ENCODE results near the gene F7. TPM values are rescaled to one million over a fixed set of nuclear protein-coding genes. Genes with fewer than 3 reads are reported as not detected.

The F7 gene
- total RNA-seq, 3 donors from 2014 or later: 0.15 to 0.48 (median 0.33) TPM

DNA sequence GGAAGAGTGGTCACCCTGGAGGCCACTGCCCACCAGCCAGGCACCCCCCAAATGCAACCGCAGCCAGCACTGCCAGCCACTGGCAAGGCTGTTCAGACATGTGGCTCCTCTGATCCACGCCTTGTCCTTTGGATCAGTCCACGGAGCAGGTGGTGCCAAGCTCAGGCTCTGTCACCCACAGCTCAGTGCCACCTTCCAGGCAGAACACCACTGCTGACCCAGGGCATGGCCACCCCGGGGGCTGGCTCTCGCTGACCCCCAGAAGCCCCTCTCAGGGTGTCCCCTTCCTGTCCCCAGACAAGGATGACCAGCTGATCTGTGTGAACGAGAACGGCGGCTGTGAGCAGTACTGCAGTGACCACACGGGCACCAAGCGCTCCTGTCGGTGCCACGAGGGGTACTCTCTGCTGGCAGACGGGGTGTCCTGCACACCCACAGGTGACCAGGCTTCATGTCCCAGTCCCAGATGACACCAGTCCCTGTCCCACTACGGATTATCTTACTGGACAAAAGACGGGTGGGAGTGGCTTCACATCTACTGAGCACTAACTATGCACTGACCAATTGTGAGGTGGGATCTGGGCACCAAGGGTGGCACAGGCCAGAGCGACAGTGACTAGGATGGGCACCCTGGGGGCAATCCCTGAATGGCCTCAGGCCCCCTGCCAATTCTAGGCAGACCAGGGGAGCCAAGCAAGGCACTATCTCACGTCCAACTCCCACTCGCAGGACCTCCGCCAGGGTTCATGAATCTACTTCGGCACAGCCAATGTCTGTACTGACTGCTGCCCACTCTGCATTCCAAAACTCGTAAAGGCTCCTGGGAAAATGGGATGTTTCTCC lies 10.0 kb downstream of the F7 start:
- Histone ChIP-seq H3K9me3 (no peaks in the 10 kb centered on the region), H3K36me3 (no peaks in the 10 kb centered on the region), H3K27ac (no peak overlapping the region), H3K4me3 (no peak overlapping the region), H3K4me1 (peaks cover 0 to 5% of the 10 kb centered on the region in 2 donors), H3K27me3 (peaks cover under 1 to 6% of the 10 kb centered on the region in 2 donors)
- intact Hi-C loops (cut with DNase I; ENCODE audit: low total_unique reads): no loop called here
- TF ChIP-seq POLR2AphosphoS5 (IDR thresholded peaks at IDR 0.05) (no peak), POLR2A (IDR thresholded peaks at IDR 0.05) (no peak)
- TF ChIP-seq, protein P1, sequence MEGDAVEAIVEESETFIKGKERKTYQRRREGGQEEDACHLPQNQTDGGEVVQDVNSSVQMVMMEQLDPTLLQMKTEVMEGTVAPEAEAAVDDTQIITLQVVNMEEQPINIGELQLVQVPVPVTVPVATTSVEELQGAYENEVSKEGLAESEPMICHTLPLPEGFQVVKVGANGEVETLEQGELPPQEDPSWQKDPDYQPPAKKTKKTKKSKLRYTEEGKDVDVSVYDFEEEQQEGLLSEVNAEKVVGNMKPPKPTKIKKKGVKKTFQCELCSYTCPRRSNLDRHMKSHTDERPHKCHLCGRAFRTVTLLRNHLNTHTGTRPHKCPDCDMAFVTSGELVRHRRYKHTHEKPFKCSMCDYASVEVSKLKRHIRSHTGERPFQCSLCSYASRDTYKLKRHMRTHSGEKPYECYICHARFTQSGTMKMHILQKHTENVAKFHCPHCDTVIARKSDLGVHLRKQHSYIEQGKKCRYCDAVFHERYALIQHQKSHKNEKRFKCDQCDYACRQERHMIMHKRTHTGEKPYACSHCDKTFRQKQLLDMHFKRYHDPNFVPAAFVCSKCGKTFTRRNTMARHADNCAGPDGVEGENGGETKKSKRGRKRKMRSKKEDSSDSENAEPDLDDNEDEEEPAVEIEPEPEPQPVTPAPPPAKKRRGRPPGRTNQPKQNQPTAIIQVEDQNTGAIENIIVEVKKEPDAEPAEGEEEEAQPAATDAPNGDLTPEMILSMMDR (IDR thresholded peaks at IDR 0.05): no peak
- peak in 1 of 2 donors; percentile 50 for DNase-seq (ENCODE audit: low spot score in 2 of 2)

DNA sequence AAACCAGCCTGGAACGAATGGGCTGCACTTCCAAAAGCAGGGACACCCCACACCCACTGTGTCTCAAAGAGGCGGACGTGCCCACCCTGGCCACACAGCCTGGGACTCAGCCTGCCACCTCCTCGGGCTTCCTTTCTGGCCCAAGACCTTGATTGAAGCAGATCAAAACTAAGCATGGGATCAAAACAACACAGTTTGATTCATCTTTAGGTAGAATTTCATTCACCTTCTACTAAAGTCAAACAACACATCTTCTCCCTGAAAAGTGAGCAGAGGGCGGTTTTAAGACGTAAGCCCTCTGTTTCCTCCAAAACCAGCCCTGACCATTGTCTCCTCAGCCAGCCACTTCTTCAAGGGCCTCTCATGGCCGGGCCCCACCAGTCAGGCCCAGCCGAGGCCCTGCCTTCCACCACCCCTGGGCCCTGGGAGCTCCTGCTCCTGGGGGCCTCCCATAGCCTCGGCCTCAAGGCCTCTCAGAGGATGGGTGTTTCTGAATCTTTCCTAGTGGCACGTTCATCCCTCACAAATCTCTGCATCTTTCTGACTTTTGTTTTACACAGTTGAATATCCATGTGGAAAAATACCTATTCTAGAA lies 10.7 kb downstream of the F7 start:
- no peak for DNase-seq (ENCODE audit: low spot score in 2 of 2)

DNA sequence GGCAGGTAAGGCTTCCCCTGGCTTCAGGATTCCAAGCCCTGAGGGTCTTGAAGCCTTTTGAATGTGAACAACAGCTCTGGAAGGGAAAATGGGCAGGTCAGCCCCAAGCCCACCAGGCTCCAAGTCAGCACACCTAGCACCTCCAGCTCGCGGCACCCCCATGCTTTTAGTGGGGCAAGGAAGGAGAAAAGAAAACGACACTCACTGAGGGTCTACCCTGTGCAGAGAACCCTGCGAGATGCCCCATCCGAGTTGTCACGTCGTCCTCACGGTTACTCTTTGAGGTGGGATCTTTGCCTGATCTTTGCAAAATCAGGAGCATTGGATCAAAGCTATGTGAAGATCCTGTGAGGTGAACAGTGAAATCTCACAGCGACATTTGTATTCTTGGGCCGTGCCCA lies 11.3 kb downstream of the F7 start:
- Histone ChIP-seq H3K36me3 (no peaks in the 10 kb centered on the region), H3K4me3 (no peak overlapping the region), H3K27me3 (no peaks in the 10 kb centered on the region), H3K4me1 (no peaks in the 10 kb centered on the region), H3K27ac (no peak overlapping the region), H3K9me3 (no peaks in the 10 kb centered on the region)
- intact Hi-C loops (cut with DNase I; ENCODE audit: low total_unique reads): no loop called here
- TF ChIP-seq POLR2AphosphoS5 (IDR thresholded peaks at IDR 0.05) (no peak), POLR2A (IDR thresholded peaks at IDR 0.05) (no peak)
- TF ChIP-seq, protein P1 (IDR thresholded peaks at IDR 0.05): no peak
- DNase-seq (ENCODE audit: low spot score in 2 of 2): no peak

More for the DNA sequence above, 10.7 kb downstream of the F7 start:
- H3K27ac ChIP-seq: no peak overlapping the region
- no peak overlapping the region for H3K4me3 ChIP-seq
- intact Hi-C loops (cut with DNase I; ENCODE audit: low total_unique reads): no loop called here
- TF ChIP-seq, protein P1 (IDR thresholded peaks at IDR 0.05): no peak
- H3K9me3 ChIP-seq: no peaks in the 10 kb centered on the region
- H3K36me3 ChIP-seq: no peaks in the 10 kb centered on the region
- no peaks in the 10 kb centered on the region for H3K27me3 ChIP-seq
- H3K4me1 ChIP-seq: no peaks in the 10 kb centered on the region

DNA sequence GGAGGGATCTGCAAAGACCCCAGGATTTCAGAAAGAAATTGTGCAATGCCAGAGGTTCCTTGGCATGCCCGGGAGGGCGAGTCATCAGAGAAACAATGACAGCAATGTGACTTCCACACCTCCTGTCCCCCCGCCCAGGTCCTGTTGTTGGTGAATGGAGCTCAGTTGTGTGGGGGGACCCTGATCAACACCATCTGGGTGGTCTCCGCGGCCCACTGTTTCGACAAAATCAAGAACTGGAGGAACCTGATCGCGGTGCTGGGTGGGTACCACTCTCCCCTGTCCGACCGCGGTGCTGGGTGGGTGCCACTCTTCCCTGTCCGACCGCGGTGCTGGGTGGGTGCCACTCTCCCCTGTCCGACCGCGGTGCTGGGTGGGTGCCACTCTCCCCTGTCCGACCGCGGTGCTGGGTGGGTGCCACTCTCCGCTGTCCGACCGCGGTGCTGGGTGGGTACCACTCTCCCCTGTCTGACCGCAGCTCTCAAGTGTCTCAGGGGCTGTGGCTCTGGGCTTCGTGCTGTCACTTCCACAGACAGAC lies 11.8 kb downstream of the F7 start:
- no peaks in the 10 kb centered on the region for H3K4me1 ChIP-seq
- H3K4me3 ChIP-seq: no peak overlapping the region
- no peak overlapping the region for H3K27ac ChIP-seq
- H3K27me3 ChIP-seq: no peaks in the 10 kb centered on the region
- no peaks in the 10 kb centered on the region for H3K9me3 ChIP-seq
- TF ChIP-seq, protein P1 (IDR thresholded peaks at IDR 0.05): no peak
- TF ChIP-seq POLR2A (IDR thresholded peaks at IDR 0.05) (no peak), POLR2AphosphoS5 (IDR thresholded peaks at IDR 0.05) (no peak)
- intact Hi-C loops (cut with DNase I; ENCODE audit: low total_unique reads): no loop called here
- DNase-seq (ENCODE audit: low spot score in 2 of 2): peak in 1 of 2 donors; percentile 34
- no peaks in the 10 kb centered on the region for H3K36me3 ChIP-seq

DNA sequence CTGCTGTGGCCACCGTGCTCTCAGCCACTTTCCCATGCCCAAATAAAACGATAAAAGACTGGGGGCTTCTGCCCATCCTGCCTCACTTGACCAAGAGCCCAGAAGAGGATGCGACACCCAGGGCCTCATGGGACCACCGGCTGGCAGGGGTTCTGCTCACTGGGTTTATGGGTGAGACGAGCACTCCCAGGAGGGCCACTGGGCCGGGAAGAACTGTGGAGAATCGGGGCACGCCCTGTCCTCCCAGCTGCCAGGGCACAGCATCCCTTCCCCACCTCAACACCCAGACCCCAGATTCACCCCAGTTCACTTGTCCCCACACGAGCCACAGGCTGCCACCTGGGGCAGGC lies 12.3 kb downstream of the F7 start:
- TF ChIP-seq, protein P1 (IDR thresholded peaks at IDR 0.05): no peak
- TF ChIP-seq POLR2AphosphoS5 (IDR thresholded peaks at IDR 0.05) (no peak), POLR2A (IDR thresholded peaks at IDR 0.05) (no peak)
- Histone ChIP-seq H3K4me3 (no peak overlapping the region), H3K36me3 (no peaks in the 10 kb centered on the region), H3K4me1 (no peaks in the 10 kb centered on the region), H3K9me3 (no peaks in the 10 kb centered on the region), H3K27ac (no peak overlapping the region), H3K27me3 (no peaks in the 10 kb centered on the region)
- DNase-seq (ENCODE audit: low spot score in 2 of 2): peak in 1 of 2 donors; percentile 49
- intact Hi-C loops (cut with DNase I; ENCODE audit: low total_unique reads): no loop called here
